Adrenal gland (tissue), 12 donors: ENCODE data around the gene EFR3B. TPM values are rescaled to one million over a fixed set of nuclear protein-coding genes. Genes with fewer than 3 reads are reported as not detected.

Experiments used
- DNase-seq, 7 donors: peaks; one replicate each; pipeline ENCODE4 v3.0.0-alpha.2; 2019 to 2020
- H3K27ac ChIP-seq, 5 donors: fragments of 200-600 bp; sonication (generic) in 4 of 5; 1 replicate in 3 of 5; 2 replicates in 2 of 5; pipeline versions ENCODE4 v1.5.1 to v1.8.0; 2016 to 2020; ENCODE audit warnings: mild to moderate bottlenecking in 1 of 5
- H3K27me3 ChIP-seq: fragments of 200-600 bp; 2 replicates; pipeline ENCODE4 v1.8.0; 2021
- H3K36me3 ChIP-seq, 2 donors: fragments of 200-600 bp; replicated peaks in 1 of 2; 1 replicate in 1 of 2; 2 replicates in 1 of 2; pipeline versions ENCODE4 v1.5.1 to v1.8.0; 2018 to 2022
- H3K4me1 ChIP-seq, 2 donors: fragments of 200-600 bp; replicated peaks in 1 of 2; 1 replicate in 1 of 2; 2 replicates in 1 of 2; pipeline versions ENCODE4 v1.5.1 to v1.8.0; 2018 to 2021
- H3K4me3 ChIP-seq, 4 donors: fragments of 200-600 bp; sonication (generic) in 3 of 4; one replicate each; pipeline ENCODE4 v1.5.1; 2016 to 2018
- H3K9me3 ChIP-seq, 3 donors: fragments of 200-600 bp; sonication (generic) in 1 of 3; replicated peaks in 1 of 3; 1 replicate in 2 of 3; 2 replicates in 1 of 3; pipeline versions ENCODE4 v1.5.1 to v1.8.0; 2016 to 2021
- POLR2A ChIP-seq, 2 donors: fragments of 450-650 bp; IDR thresholded peaks; one replicate each; pipeline ENCODE4 v1.6.1; 2017; ENCODE audit warnings: antibody characterized with exemption in 2 of 2, mild to moderate bottlenecking in 2 of 2, moderate library complexity in 1 of 2
- WGBS, 4 donors: extraction: QIAGEN DNeasy Blood & Tissue Kit in 2 of 4; methylation state at CpG; one replicate each; pipeline versions ENCODE4 v1.1.5 to v1.1.7; 2013 to 2017; 5-methylcytosine and 5-hydroxymethylcytosine counted together
- intact Hi-C, 2 donors: fragments of 100-400 bp; cut with DNase I; formaldehyde crosslinking; loops; one replicate each; pipeline versions ENCODE4 v1.14.1 to v1.15.0; 2022 to 2023
- polyA plus RNA-seq, 3 donors: library from polyadenylated mRNA; stranded (reverse); fragments of 200-250 nt in 2 of 3; fragments of 350-450 nt in 1 of 3; fragmentation: Illumina TruSeq in 1 of 3; extraction: RNeasy Lipid Tissue Mini Kit (QIAGEN cat#74804) in 1 of 3; gene quantifications; one replicate each; pipeline ENCODE4 v1.2.3, GENCODE V29; 2013 to 2014
- total RNA-seq, 9 donors: library from RNA; depleted of rRNA in 4 of 9; stranded (reverse); fragments of >200 nt in 4 of 9; fragments of 120-200 nt in 1 of 9; fragmentation: NEBNext Ultra II Directional in 1 of 9; extraction: Animal tissue kit (Norgen Biotek cat#: 25700) in 1 of 9; gene quantifications; one replicate each; pipeline versions ENCODE4 v1.1.0 to v1.2.4, GENCODE V29; 2013 to 2023
- TF ChIP-seq, protein P1 (sequence below), 6 experiments: fragments of 450-650 bp in 4 of 6; fragments of 200-600 bp in 2 of 6; sonication (generic) in 1 of 6; IDR thresholded peaks; 1 replicate in 5 of 6; 2 replicates in 1 of 6; pipeline versions ENCODE4 v1.5.1 to v1.8.0; 2016 to 2021; ENCODE audit warnings: antibody characterized with exemption in 6 of 6, mild to moderate bottlenecking in 2 of 6, moderate library complexity in 1 of 6
- donor health status: healthy with polysubstance abuse.
- donor health status: Bipolar disorder and iron deficiency.
- donor health status: DM: yes; HTN: yes; CAD: no.
- donor health status: DM: no; HTN: no; CAD: no.
- donor health status: DM: no; HTN: no; CAD: no.
- donor health status: DM: yes; HTN: yes; CAD: no.

Gene EFR3B
- total and polyA plus RNA-seq, 12 donors, result 0.84 to 18.5 (median 2.4) TPM

DNA sequence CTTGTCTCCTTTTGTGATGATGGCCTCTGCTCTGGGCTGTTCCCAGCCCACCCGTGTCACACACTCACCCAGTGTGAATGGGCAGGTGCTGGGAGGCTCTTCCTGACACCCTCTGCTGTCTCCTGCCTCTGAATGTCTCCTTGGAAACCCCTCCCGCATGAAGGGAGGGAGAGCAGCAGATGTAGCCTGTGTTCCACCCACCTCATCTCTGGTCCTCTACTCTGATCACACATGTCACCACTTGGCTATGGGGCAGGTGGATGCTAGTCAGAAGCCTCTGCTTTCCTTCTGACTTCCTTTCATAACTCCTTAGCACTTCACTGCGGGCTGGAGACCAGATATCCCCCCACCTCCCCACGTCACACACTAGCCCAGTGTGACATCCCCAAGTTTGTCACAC, 23.9 kb downstream of the EFR3B start:
- no peaks in the 10 kb centered on the region for H3K4me1 ChIP-seq
- no peak overlapping the region for H3K4me3 ChIP-seq
- H3K27ac ChIP-seq, result no peak overlapping the region
- 88 to 97% (median 92%) methylated on average over 4 of the region's 4 CpGs for WGBS, 4 donors
- no peak for TF ChIP-seq POLR2A (IDR thresholded peaks at IDR 0.05)
- TF ChIP-seq, protein P1, sequence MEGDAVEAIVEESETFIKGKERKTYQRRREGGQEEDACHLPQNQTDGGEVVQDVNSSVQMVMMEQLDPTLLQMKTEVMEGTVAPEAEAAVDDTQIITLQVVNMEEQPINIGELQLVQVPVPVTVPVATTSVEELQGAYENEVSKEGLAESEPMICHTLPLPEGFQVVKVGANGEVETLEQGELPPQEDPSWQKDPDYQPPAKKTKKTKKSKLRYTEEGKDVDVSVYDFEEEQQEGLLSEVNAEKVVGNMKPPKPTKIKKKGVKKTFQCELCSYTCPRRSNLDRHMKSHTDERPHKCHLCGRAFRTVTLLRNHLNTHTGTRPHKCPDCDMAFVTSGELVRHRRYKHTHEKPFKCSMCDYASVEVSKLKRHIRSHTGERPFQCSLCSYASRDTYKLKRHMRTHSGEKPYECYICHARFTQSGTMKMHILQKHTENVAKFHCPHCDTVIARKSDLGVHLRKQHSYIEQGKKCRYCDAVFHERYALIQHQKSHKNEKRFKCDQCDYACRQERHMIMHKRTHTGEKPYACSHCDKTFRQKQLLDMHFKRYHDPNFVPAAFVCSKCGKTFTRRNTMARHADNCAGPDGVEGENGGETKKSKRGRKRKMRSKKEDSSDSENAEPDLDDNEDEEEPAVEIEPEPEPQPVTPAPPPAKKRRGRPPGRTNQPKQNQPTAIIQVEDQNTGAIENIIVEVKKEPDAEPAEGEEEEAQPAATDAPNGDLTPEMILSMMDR (IDR thresholded peaks at IDR 0.05), result no peak
- no peak for DNase-seq
- intact Hi-C loops, result no loop called here
- no peaks in the 10 kb centered on the region for H3K36me3 ChIP-seq
- no peaks in the 10 kb centered on the region for H3K27me3 ChIP-seq
- H3K9me3 ChIP-seq, result no peaks in the 10 kb centered on the region

DNA sequence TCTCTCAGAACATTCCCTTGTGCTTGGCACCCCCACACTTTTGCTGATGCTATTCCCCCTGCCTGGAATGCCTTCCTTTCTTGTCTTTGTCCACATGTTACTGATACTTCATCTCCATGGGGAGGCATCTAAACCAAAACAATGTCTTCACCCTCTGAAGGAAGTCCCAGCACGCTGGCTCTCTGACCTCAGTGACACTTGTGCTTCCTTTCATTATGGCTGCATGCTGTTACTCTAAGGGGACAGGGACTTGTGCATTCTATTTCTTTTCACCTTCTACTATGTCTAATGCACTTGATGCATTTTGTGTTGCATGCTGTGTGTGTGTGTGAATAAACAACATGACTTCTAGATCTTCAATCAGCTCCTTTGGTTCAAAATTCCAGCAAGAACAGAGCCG, 24.6 kb downstream of the EFR3B start:
- Histone ChIP-seq H3K36me3 (no peaks in the 10 kb centered on the region), H3K27me3 (no peaks in the 10 kb centered on the region), H3K4me3 (no peak overlapping the region), H3K9me3 (no peaks in the 10 kb centered on the region), H3K4me1 (no peaks in the 10 kb centered on the region), H3K27ac (no peak overlapping the region)
- WGBS, 4 donors, result 84 to 92% (median 89%) methylated on average over 2 of the region's 2 CpGs
- TF ChIP-seq, protein P1 (IDR thresholded peaks at IDR 0.05), result no peak
- TF ChIP-seq POLR2A (IDR thresholded peaks at IDR 0.05), result no peak
- intact Hi-C loops, result no loop called here
- no peak for DNase-seq

DNA sequence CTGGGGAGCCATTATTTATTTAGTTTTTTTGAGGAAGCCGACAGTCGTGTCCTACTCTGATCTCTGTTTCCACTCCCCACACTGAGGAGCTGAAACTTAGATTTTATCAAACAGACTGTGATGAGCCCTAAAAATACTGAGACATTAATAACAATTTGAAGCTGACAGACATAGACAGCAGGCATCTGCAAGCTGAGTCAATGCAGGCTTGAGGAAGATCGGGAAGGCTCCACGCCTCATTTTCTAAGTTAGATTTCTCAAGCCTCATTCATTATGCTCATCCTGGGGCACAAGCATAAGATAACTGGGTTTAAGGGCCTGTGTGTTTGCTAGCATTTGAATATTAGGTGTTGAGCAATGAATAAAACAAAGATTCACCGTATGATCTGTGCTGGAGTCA, 26.3 kb downstream of the EFR3B start:
- TF ChIP-seq POLR2A (IDR thresholded peaks at IDR 0.05), result no peak
- TF ChIP-seq, protein P1 (IDR thresholded peaks at IDR 0.05), result no peak
- Histone ChIP-seq H3K27ac (no peak overlapping the region), H3K9me3 (no peaks in the 10 kb centered on the region), H3K27me3 (no peaks in the 10 kb centered on the region), H3K36me3 (no peaks in the 10 kb centered on the region), H3K4me1 (no peaks in the 10 kb centered on the region), H3K4me3 (no peak overlapping the region)
- intact Hi-C loops, result no loop called here
- 79 to 84% (median 83%) methylated on average over 5 of the region's 5 CpGs for WGBS, 4 donors
- no peak for DNase-seq

- TF ChIP-seq, protein P1 (IDR thresholded peaks at IDR 0.05), result no peak
- TF ChIP-seq POLR2A (IDR thresholded peaks at IDR 0.05), result no peak
- Histone ChIP-seq H3K27me3 (no peaks in the 10 kb centered on the region), H3K36me3 (no peaks in the 10 kb centered on the region), H3K27ac (no peak overlapping the region), H3K4me3 (no peak overlapping the region), H3K4me1 (peaks cover 0 to 6% of the 10 kb centered on the region in 2 donors), H3K9me3 (no peaks in the 10 kb centered on the region)
- 88 to 90% (median 89%) methylated on average over 8 of the region's 8 CpGs for WGBS, 4 donors
- intact Hi-C loops, result no loop called here
- no peak for DNase-seq
Observed at GRCh38 chr2:25071966-25072365, 30.1 kb downstream of the EFR3B start.
